Stimulated activated CD8-positive, alpha-beta memory T cell treated with anti-CD3 and anti-CD28 coated beads, Interleukin-4, amount 100 ng/mL, for 1 hour (primary cell): ENCODE measurements around the gene FBXL14.

Experiments used
- DNase-seq, 2 donors: peaks; one replicate each; pipeline ENCODE4 v3.0.0-alpha.2; 2020; ENCODE audit warnings: low read depth in 2 of 2, low spot score in 1 of 2

FBXL14 gene

DNA sequence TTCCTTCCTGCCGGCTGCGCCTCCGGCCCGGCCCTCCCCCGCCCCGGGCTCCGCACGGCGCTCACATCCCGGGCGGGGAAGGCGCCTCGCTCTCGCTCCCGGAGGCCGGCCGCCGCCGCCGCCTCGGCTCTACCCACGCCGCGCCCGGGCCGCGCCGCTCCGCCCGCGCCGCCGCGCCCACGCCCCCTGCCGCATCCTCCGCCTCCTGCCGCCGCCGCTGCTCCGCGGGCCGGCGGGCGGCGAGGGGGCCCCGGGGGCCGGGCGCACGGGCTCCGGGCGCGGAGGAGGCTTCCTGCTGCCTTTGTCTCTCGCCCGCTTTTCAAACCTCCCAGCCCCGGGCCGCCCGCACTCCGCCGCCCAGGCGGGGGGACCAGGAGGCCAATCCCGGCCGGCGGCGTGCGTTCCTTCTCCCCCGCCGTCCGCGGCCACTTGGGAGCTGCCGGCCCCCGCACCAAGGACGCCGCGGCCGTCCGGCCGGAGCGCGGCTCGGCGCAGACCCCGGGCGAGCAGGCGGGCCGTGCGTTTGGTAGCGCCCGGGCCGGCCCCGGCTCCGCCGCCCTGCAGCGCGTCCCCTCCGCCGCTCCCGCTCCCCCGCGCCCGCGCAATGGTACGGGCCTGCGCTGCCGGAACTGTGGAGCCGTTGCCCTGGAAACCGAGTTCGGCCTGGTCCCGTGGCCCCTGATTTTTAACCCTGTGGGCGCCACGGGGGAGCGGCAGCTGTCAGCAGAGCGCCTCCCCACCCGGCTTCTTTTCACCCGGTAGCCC lies at the start of gene FBXL14:
FBXL14 (minus strand) TSS at position 321 of the 765 bp plus-strand sequence. CDS start 515 bp downstream, outside the sequence.
- peak; percentile 72 to 82 for DNase-seq

- no peak for DNase-seq
Measured at GRCh38 chr12:1643905-1644533, 49.6 kb upstream of the FBXL14 start.

DNA sequence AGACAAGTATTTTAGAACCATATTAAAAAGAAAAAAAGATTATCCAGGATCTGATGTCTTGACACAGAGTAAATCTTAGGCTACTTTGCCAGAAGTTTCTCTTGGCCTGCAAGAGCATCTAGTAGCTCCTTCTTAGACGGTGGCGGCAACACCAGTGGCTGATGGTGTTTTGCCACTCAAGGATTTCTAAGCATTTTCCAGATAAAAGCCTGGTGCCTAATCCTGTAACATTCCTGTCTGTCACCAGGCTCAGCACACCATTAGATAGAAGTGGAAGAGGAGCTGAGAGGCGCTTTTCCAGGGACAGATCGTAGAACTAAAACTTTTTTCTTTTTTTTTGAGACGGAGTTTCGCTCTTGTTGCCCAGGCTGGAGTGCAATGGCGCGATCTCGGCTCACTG lies 48.7 kb upstream of the FBXL14 start:
- no peak for DNase-seq

DNA sequence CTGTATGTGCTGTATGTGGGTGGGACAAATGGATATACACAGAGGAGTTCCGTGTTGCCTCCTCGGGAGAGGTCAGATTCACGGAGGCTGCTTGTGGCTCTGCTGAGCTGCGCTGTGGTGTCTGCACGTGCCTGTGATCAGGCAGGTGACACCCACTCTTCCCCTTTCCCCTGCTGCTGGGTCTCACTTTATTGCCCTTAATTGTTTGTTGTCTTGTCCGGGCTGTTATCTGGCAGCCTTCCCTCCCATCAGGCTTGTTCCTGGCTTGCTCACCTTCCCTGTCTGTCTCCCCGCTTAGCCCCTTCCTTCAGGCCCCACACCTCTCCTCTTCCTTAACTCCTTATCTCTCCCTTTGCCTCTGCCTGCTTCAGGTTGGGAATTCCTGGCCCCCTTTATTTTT lies 48.1 kb upstream of the FBXL14 start:
- DNase-seq: no peak

GRCh38 chr12:1640328-1641234 lies 46.2 kb upstream of the FBXL14 start:
- DNase-seq: no peak

- no peak for DNase-seq
Measured at GRCh38 chr12:1639538-1639937, 45.2 kb upstream of the FBXL14 start.

- no peak for DNase-seq
Measured at GRCh38 chr12:1638203-1638602, 43.8 kb upstream of the FBXL14 start.

DNA sequence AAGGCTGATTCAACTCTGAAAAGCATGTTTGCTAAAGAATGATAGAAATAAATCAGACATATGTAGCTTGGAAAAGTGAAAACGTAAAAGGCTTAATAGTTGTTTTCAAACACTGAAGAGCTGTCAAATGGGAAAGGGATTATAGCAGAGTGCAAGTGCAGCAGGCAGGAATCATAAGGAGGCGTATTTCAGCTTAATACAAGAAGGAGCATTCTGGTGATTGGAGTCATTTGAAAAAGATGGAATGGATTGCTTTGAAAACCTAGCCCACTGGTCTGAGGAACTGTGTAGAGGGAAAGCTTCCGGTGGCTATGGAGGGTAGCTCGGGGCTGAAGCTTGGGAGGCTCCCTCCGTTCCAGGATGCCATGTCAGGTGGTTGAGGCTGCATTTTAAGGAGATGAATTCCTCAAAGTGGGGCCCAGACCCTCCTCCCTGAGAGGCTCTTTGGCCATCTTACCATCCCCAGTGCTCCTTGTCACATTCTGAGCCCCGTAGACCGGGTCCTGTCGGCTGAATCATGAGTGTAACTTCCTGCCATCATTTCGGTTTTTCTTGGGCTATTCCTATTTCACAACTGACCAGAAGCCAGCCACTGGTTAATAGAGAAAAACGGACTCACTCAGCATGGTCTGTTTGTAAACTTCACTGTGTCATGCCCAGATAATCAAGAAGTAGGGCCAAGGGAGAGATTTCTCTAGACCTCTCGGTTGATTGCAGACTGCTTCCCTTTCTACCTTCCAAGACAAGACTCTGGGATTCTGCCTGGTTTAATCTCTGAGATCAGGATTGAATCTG lies 41.1 kb upstream of the FBXL14 start:
- no peak for DNase-seq

GRCh38 chr12:1634590-1635191 lies 40.3 kb upstream of the FBXL14 start:
- DNase-seq: peak; percentile 21 to 35

- DNase-seq: no peak
Measured at GRCh38 chr12:1634149-1634548, 39.8 kb upstream of the FBXL14 start.

DNA sequence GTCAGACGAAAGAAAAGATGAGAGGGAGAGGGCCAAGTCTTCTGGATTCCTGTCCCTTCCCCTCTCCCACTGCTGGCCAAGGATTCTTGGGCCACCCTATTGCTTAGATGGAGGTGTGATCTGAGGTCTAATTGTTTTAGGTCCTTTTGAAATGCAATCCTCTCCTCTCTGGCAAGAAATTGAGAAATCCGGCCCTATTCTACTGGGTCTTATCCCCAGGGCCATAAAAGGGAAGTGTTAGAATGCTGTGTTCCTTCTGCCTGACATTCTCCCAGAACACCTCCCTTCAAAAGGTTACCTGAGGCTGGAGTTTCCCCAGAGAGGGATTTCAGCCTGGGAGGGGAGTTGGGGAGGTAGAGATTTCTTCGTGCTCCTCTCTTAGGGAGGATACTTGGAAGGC lies 39.1 kb upstream of the FBXL14 start:
- no peak for DNase-seq

DNA sequence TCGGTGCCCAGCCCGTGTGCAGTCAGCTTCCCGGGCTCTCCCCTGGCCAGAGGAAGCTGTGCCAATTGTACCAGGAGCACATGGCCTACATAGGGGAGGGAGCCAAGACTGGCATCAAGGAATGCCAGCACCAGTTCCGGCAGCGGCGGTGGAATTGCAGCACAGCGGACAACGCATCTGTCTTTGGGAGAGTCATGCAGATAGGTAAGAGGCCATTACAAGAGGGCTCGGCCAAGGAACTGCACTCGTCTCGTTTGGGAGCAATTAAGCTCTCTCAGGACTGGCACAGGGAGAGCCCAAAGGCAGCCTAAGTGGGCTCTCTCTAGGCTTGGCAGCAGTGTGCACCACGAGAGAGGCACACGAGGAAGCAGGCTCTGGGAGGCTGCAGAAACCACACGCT lies 38.3 kb upstream of the FBXL14 start:
- no peak for DNase-seq

DNA sequence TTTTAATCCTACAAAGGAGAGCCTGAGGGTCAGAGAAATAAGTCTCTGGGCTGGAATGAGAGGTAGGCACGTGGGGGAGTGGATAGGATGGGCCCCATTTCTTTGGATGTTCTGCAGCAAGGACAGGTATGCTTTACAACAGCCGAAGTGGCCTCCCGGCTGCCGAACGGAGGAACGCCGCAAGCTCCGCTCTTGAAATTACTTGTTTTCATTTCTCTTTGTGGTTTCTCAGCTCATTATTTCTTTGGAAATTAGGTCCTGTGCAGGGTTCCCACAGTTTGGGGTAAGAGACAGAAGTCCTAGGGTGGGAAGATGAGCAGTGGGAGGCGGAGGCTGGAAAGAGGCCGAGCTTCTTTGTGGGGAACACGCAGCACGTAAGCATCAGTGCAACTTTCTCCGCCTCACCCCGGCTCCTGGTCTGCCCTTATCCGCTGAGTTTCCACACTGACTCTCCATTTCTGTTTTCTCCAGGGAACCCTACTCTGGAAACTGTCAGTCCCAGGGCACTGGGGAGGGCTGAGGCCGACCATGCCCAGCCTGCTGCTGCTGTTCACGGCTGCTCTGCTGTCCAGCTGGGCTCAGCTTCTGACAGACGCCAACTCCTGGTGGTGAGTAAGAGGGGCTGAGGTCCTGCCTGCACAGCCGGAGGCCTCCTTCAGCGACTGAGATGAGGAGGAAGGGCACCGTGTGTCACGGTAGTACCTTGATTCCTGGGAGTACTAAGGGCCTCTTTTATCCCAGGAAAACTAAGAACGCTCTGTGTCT lies 36.6 kb upstream of the FBXL14 start:
- no peak for DNase-seq

DNA sequence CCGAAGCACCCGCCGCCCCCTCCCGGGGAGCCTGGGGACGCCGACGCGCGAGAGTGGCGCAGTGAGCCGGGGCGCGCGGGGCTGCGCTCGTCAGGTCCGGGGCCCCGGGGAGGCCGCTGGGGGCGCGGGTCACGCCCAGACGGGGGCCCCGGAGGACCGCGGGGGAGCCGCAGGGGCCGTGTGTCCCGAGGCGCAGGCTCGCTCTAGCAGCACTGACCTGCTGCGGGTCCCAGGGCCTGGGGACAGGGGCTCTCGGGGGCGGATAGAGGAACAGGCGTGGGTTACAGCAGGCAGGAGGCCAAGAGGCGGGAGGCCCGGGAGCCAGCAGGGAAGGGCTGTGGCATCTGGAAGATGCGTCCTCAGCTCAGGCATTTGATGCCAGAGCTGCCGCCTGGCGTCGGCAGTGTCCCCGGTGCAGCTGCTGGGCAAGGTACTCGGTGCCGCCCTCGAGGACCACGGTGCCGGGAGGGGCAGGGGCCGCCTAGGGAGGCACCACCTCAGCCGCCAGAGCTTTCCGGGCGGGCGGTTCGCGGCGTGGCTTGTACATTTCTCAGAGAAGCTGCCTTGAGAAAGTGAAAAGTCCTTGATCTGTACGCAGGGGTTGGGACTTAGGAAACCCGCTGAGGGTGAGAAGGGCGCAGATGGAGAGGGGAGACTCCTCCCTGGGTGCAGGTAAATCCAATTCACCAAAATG lies 35.9 kb upstream of the FBXL14 start:
- DNase-seq: no peak

- no peak for DNase-seq
Measured at GRCh38 chr12:1629338-1630132, 35.2 kb upstream of the FBXL14 start.

DNA sequence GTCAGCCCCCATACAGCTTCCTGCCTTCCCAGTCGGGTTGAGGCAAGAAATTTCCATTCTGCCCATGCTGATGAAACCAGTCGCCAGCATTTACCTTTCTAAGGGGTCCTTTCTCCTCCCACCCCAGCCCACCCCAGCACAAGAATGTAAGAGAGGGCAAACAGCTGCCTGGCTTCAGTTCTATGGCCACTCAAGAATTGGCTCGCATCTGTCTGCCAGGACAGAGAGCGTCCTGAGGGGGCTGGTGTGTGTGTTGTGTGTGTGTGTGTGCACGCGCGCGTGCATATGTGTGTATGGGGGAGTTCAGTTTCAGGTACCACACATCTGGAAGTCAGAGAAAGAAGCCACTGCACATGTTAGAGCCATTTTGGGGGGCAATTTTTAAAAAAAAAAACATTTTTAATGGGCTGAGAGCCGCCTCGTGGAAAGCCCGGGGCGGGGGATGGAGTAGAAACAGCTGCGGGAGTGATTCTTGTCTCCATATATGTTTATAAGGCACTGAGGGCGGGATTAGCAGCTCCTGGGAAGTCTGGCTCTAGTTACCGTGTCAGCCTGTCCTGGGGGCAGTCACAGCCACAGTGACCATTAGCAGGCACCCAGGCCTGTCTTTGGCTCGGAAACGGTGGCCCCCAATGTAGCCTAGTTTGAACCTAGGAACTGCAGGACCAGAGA lies 34.4 kb upstream of the FBXL14 start, which contains the start of gene WNT5B:
WNT5B (plus strand) TSS at position 566 of the 672 bp plus-strand sequence. CDS start 2,124 bp downstream, outside the sequence.
- no peak for DNase-seq

DNA sequence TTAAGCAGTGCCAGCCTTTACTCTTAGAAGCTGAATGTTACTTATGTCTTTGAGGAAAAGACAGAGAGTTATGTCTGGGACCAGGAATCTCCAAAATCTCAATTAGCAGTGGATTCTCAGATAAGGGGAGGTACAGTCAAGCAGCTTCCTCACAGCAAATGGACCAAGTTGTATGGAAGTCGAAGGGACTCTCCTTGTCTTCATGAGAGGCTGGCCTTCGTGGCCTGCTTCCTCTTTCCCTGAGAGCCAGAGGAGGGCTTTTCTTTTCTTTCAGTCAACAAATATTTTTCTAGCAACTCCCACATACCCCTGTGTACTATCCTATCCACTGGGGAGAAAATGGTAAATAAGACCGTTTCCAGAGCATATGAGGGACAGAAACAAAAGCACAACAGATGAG lies 28.0 kb upstream of the FBXL14 start:
- no peak for DNase-seq

GRCh38 chr12:1620092-1620491 lies 25.7 kb upstream of the FBXL14 start:
- no peak for DNase-seq
